Transverse colon (tissue), 4 donors: ENCODE results near the gene KLHL1. TPM values are rescaled to one million over a fixed set of nuclear protein-coding genes. Genes with fewer than 3 reads are reported as not detected.

Source experiments
- DNase-seq: peaks from one replicate; pipeline ENCODE4 v3.0.0-alpha.2; 2019
- H3K27ac ChIP-seq, 4 donors: fragments of 200-600 bp; sonication (generic); 2 replicates each; pipeline ENCODE4 v1.5.1; 2016 to 2018; ENCODE audit warnings: inconsistent platforms in 4 of 4
- H3K27me3 ChIP-seq: fragments of 200-600 bp; sonication (generic); 2 replicates; pipeline ENCODE4 v1.5.1; 2017; ENCODE audit warnings: inconsistent platforms
- H3K36me3 ChIP-seq, 4 donors: fragments of 200-600 bp; sonication (generic); 2 replicates each; pipeline ENCODE4 v1.5.1; 2017 to 2019; ENCODE audit warnings: inconsistent platforms in 4 of 4
- H3K4me1 ChIP-seq, 4 donors: fragments of 200-600 bp; sonication (generic); 2 replicates each; pipeline ENCODE4 v1.5.1; 2017 to 2020; ENCODE audit warnings: inconsistent platforms in 4 of 4
- H3K4me3 ChIP-seq, 4 donors: fragments of 200-600 bp; sonication (generic); 1 replicate in 1 of 4; 2 replicates in 3 of 4; pipeline versions ENCODE4 v1.5.1 to v1.6.1; 2017 to 2019; ENCODE audit warnings: inconsistent platforms in 4 of 4
- H3K9me3 ChIP-seq, 2 donors: fragments of 200-600 bp; sonication (generic); 2 replicates each; pipeline ENCODE4 v1.5.1; 2017 to 2019; ENCODE audit warnings: inconsistent platforms in 2 of 2
- CTCF ChIP-seq, 5 experiments: fragments of 200-600 bp in 3 of 5; fragments of 450-650 bp in 2 of 5; sonication (generic) in 3 of 5; IDR thresholded peaks; 1 replicate in 2 of 5; 2 replicates in 3 of 5; pipeline ENCODE4 v1.5.1; 2016 to 2017; ENCODE audit warnings: antibody characterized with exemption in 5 of 5, inconsistent platforms in 3 of 5, mild to moderate bottlenecking in 2 of 5, moderate library complexity in 1 of 5
- EP300 ChIP-seq: sonication (generic); formaldehyde crosslinking; IDR thresholded peaks from one replicate; pipeline ENCODE4 v1.6.1; 2017; ENCODE audit warnings: antibody characterized with exemption, low read depth
- POLR2A ChIP-seq: fragments of 450-650 bp; IDR thresholded peaks from one replicate; pipeline ENCODE4 v1.6.1; 2016; ENCODE audit warnings: antibody characterized with exemption, mild to moderate bottlenecking, moderate library complexity
- POLR2AphosphoS5 ChIP-seq, 3 donors: sonication (generic); formaldehyde crosslinking; IDR thresholded peaks; one replicate each; pipeline ENCODE4 v1.6.1; 2016; ENCODE audit warnings: antibody characterized with exemption in 3 of 3
- WGBS, 2 donors: methylation state at CpG; one replicate each; pipeline ENCODE4 v1.1.5; 2018; ENCODE audit warnings: low coverage in 1 of 2; 5-methylcytosine and 5-hydroxymethylcytosine counted together
- in situ Hi-C, 4 donors: fragments of 200-750 bp; cut with MboI; loops; one replicate each; pipeline versions ENCODE4 v1.15.0 to v1.15.1; 2017; ENCODE audit warnings: low sequenced_read_pairs in 3 of 4, low pct_ligation_motif_present in 1 of 4, low pct_unique_long_range_greater_than_20kb in 1 of 4
- intact Hi-C: fragments of 100-400 bp; cut with DNase I; formaldehyde crosslinking; loops from one replicate; pipeline ENCODE4 v1.15.1; 2023; ENCODE audit warnings: low total_unique reads
- total RNA-seq, 4 donors: library from RNA; depleted of rRNA; stranded (reverse); fragments of >200 nt; gene quantifications; one replicate each; pipeline ENCODE4 v1.1.0, GENCODE V29; 2016

The KLHL1 gene
- total RNA-seq, 4 donors from 2014 or later = 0.14 TPM; not detected in 3

- WGBS, 2 donors = 35 to 38% methylated on average over 4 of the region's 4 CpGs
- Histone ChIP-seq H3K27me3 (no peaks in the 10 kb centered on the region), H3K9me3 (no peaks in the 10 kb centered on the region), H3K4me3 (no peak overlapping the region), H3K4me1 (no peaks in the 10 kb centered on the region), H3K36me3 (no peaks in the 10 kb centered on the region), H3K27ac (no peak overlapping the region)
- no peak for TF ChIP-seq POLR2A
- TF ChIP-seq EP300 = no peak
- TF ChIP-seq CTCF (IDR thresholded peaks at IDR 0.05) = no peak
- TF ChIP-seq POLR2AphosphoS5 (IDR thresholded peaks at IDR 0.05) = no peak
- no peak for DNase-seq
- in situ Hi-C loops (no loop called here), intact Hi-C loops (no loop called here)
Measured at GRCh38 chr13:70080012-70080411, 28.2 kb downstream of the KLHL1 start.

GRCh38 chr13:70054572-70054971 lies 53.7 kb downstream of the KLHL1 start:
- H3K27me3 ChIP-seq = no peaks in the 10 kb centered on the region
- H3K9me3 ChIP-seq = no peaks in the 10 kb centered on the region
- TF ChIP-seq POLR2AphosphoS5 (IDR thresholded peaks at IDR 0.05) (no peak), CTCF (IDR thresholded peaks at IDR 0.05) (no peak), EP300 (no peak), POLR2A (no peak)
- intact Hi-C loops = no loop called here
- in situ Hi-C loops = no loop called here
- no peaks in the 10 kb centered on the region for H3K4me1 ChIP-seq
- no peak overlapping the region for H3K4me3 ChIP-seq
- no peaks in the 10 kb centered on the region for H3K36me3 ChIP-seq
- no peak for DNase-seq
- no peak overlapping the region for H3K27ac ChIP-seq

GRCh38 chr13:70051531-70051930 lies 56.7 kb downstream of the KLHL1 start:
- intact Hi-C loops = no loop called here
- Histone ChIP-seq H3K27ac (no peak overlapping the region), H3K4me3 (no peak overlapping the region), H3K4me1 (no peaks in the 10 kb centered on the region), H3K9me3 (no peaks in the 10 kb centered on the region), H3K27me3 (no peaks in the 10 kb centered on the region), H3K36me3 (no peaks in the 10 kb centered on the region)
- TF ChIP-seq POLR2A (no peak), EP300 (no peak), POLR2AphosphoS5 (IDR thresholded peaks at IDR 0.05) (no peak), CTCF (IDR thresholded peaks at IDR 0.05) (no peak)
- WGBS, 2 donors = 27 to 50% methylated on average over 1 of the region's 1 CpG
- in situ Hi-C loops = no loop called here
- DNase-seq = no peak

GRCh38 chr13:70043685-70044084 lies 64.6 kb downstream of the KLHL1 start:
- 77 to 89% methylated on average over 1 of the region's 1 CpG for WGBS, 2 donors
- no peak overlapping the region for H3K4me3 ChIP-seq
- in situ Hi-C loops = no loop called here

More at GRCh38 chr13:70043685-70044084, 64.6 kb downstream of the KLHL1 start:
- TF ChIP-seq EP300 (no peak), POLR2A (no peak), POLR2AphosphoS5 (IDR thresholded peaks at IDR 0.05) (no peak), CTCF (IDR thresholded peaks at IDR 0.05) (no peak)
- DNase-seq = no peak
- no peaks in the 10 kb centered on the region for H3K4me1 ChIP-seq
- no peak overlapping the region for H3K27ac ChIP-seq
- H3K9me3 ChIP-seq = no peaks in the 10 kb centered on the region
- H3K27me3 ChIP-seq = no peaks in the 10 kb centered on the region
- intact Hi-C loops = no loop called here
- H3K36me3 ChIP-seq = no peaks in the 10 kb centered on the region
